Activated CD4-positive, alpha-beta T cell treated with anti-CD3 and anti-CD28 coated beads for 1 hour (primary cell): ENCODE results near the gene MRPS25.

ENCODE experiments used
- DNase-seq: peaks from one replicate; pipeline ENCODE4 v3.0.0-alpha.2; 2020

MRPS25 gene

DNA sequence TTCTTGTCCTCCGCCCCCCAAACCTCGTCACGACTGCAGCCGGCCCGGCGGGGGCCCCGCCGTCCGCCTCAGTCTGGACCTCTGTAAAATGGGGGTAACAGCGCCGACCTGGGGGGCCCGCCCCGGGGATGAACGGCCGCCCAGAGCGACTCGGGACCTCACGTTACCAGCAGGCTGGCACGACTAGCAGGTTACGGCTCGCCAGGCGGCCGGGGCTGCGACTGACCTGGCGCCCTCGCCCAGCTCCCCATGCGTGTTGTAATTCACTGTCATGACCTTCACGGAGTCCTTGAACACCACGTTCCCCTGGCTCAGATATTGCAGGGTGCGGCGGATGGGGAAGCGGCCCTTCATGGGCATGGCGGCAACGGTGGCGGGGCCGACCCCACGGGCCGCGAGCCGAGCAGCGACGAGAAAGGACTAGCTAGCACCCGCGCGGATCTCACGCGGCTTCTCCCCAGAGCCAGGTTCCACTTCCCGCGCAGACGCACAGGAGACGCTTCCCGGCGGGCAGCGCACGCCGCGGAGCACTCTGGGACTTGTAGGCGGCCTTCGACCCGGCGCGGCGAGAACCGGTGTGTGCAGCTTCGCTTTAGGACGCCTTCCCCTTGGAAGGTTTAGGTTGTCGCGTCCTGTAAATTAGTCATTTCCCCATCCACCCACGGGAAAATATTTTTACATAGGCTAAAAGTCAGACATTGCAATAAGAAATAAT, at the start of gene MRPS25:
Gene MRPS25 (minus strand): TSS at position 481 of the 715 bp plus-strand sequence. CDS start 121 bp downstream, at position 360.
- DNase-seq: peak; percentile 85

DNA sequence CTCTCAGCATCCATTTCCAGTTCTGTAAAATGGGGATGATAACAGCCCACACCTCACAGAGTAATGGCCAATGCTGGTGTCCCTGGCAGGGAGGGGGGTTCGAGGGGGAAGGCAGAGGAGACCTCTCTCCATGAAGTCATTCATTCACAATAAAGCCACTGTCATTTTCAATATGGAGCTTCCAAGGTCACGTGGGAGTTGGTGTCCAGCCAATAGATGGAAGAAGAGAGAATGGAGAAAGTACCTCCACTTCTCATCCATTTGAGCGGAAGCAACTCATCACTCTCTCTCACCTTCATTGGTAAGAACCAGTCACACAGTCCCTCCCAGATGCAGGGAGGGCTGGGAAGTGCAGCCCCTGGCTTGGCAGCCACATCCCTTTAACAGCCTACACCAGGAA, 48.8 kb upstream of the MRPS25 start:
- no peak for DNase-seq

DNA sequence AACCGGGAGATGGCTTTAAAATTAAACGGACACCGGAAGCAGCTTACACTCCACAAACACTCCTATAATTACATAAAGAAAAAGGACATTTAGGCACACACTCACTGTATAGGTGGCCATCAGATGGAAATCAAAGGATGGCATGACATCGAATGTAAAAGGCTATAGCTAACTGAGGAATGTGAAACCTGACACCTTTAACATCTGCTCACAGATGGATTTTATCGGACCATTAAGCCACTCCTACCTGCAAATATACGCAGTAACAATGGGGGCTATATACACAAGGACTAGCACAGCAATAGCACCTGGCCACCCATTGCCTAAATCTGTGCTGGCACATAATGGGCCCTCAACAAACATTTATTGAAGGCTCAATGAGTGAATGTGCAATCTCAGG, 48.4 kb upstream of the MRPS25 start:
- no peak for DNase-seq

DNA sequence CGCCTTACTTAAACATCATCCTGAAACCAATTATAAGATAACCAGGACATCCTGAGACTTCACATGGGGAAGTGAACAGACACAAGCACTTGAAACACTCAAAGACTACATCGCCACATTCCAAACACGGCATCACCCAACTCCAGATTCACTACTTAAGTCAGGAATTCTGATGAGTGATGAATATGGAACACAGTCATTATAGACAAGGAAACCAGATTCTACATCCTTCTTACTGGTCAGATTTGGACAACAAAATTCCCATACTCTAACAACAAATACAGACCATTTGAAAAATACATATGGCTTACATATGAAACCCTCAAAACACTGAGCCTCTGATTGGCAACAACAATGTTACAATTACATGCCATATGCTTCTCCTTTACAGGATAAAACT, 46.9 kb upstream of the MRPS25 start:
- no peak for DNase-seq

DNA sequence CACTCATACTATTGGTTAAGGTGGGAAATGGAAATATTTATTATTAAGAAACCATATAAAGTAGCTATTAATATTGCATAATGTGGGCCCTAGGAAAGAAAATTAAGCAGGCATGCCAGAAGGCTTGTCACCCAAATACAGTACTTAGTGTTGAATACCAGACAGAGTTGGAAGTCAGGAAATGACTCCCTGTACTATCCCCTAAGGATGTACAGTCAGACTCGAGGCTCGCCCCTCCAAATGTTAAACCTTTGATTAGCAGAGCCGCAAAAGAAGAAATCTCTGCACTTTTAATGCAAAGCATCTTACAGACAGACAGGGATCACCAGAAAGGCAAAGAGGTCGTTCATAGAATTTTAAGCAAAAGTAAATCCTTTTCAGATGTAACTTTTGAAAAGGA, 45.1 kb upstream of the MRPS25 start:
- DNase-seq: no peak

DNA sequence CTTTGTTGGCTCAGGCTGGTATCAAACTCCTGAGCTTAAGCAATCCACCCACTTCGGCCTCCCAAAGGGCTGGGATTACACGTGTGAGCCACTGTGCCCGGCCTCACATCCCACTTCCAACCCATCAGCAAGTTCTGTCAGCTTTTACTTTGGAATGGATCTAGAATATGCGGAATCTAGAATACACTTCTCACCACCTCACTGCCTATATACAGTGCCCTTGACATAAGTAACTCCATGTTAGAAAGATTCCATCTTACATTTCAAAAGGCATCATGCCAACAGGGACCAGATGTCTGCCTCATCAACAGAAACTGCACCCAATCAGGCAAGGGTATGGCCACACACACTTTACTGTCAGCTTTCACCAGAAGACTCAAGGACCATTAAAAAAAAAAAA, 43.8 kb upstream of the MRPS25 start:
- no peak for DNase-seq

DNA sequence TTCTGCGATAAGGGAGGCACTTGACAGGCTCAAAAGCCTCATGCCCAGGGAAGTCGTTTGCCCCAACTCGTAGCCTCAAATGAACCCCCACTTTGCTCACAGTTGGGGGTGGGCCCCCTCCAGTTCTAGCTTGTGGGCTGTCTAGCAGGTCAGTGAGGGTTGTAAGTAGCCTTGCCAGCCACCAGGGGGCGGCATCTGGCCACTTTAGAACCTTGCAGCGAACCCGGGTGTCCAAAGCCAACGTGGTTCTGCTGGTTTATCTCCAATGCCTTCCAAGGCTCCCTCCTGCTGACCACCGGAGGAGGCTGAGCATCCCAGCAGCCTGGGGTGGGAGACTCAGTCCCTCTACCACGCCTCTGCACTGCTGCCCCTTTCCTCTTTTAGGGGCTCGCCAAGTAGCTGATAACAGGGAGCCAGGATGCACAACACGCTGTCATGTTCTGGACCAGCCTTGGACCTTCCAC, 43.0 kb upstream of the MRPS25 start:
- peak; percentile 53 for DNase-seq

DNA sequence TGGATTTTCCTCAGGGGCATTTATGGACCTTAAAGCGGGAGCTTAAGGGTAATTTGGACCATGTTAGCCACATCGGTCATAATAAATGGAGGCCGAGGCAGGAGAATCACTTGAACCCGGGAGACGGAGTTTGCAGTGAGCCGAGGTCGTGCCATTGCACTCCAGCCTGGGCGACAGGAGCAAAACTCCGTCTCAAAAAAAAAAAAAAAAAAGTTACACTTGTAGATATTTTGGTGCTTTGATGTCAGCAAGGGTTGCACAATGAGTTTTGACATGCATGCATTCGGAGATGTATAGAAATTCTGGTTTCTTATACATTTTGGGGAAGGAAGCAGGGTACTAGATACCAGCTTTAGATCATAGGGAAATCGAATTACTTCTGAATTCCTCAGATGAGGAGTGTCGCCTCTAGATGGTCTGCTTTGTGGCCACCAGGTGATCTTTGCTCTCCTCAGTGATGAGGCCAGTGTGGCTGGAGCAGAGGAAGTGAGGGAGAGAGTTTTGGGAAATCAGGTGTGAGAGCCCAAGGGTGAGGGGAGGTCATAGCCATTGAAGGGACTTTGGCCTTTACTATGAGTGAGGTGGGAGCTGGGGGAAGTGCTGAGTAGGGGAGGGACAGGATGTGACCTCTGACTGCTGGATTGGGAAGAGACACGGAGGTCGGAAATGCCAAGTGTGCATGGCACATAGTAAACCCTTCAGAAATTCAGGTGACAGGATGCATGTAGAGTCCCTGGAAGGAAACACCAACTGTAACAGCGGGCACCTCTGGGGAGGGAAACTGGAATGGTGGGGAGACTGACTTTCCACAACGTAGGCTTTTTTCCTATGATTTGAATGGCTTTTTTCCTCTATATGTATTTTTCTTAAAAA, 42.2 kb upstream of the MRPS25 start:
- no peak for DNase-seq

DNA sequence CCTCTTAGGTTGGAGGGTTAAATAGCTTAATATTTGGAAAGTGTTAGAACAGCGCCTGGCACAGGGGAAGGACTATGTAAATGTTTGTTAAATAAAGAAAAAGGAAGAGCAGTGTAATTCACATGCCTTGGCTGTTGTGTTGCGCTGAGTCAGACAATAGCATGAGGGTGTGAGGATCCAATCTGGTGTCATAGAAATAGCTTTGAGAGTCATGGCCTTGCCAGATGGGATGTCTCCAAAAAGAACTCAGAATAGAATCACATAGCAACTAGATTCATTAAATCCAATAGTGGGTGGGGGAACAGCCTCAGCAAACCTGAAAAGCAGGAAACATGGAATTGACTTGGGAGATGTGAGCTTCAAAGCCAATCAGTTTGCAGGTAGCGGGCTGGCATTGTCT, 37.7 kb upstream of the MRPS25 start:
- DNase-seq: no peak

DNA sequence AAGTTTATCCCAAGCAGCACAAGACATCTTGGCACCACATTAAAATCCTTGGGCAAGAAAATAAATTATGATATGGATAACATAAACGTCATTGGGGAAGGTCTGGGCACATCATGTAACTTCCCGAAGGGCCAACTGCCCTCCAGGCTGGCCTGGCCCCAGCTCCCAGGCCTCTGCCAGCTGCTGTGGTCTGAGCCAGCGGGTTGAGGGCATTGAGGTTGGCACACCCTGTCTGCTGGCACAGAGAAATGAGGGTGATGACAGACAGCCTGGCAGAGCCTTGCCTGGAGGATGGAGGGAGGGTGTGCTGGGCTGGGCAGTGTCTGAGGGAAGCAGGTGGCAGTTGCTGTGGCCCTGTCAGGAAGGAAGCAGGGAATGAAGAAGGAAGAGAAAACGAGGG, 37.1 kb upstream of the MRPS25 start:
- DNase-seq: no peak

DNA sequence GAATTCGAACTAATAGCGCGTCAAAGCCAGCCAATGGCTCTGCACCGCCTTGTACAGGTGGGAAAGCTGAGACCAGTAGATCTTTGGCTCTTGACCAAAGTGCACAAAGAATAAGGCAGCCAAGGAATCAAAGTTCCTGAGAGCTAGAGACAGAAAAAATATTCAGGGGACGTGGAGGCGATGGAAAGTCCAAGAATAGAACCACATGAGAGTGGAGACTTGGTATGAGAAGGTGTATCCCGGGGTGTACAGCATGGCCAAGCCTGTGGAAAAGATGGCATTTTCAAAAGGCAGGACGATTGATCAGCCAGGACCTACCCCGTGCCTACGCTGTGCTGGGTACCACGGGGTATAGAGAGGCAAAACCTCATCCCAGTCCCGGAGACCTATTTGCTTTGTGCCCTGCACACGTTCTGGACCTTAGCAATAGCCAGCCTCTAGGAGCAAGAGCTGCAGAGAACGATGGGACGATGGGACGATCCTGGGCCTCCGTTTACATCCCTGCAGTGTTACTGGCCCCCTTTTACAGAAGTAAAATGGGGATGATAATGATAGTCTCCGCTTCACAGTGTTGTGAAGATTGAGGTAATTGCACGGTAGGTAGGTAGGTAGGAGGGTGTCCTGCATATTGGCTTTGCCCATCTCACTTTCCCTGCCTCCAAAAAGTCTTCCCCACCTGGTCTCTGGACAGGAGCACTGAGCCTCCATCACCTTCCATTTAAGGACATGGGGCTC, 34.4 kb upstream of the MRPS25 start:
- DNase-seq: no peak

DNA sequence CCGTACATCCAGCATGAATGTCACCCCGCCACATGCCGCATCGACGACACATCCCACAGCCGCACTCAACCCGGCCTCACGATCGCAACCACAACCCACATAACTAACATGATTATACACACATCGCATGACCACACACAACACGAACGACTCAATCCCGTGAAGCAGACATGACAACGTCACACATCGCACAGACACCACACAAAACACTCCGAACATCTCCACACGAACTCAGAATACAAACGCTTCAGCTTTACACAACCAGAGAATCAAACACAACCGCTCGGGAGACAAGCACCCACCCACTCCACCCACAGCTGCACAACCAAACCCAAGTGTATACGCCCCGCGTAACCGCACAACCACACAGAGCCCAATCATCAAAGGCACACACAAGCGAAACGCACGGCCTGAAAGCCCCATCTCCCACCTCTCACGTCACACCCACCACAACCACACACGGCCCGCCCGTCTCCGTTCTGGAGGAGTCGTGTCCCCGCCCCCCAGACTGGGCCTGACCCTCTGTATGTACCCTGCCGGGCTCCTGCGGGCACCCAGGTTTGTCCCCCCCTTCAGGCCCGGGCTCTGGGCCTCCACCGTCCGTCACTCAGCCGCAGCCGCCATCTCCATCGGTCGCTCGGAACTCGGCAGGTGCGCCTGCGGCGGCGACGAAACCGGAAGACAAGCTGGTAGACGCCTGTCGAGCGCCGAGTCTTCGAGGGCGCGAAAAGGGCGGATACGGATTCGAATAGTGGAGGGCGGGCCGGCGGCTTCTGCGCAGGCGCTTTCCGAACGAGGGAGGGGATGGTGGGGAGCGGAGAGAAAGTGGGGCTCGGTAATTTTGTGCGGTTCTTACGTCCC, 33.6 kb upstream of the MRPS25 start, which contains the start of gene RBSN:
Gene RBSN (minus strand): TSS at position 646 of the 861 bp plus-strand sequence. CDS start 3,028 bp downstream, outside the sequence.
- DNase-seq: peak; percentile 92

DNA sequence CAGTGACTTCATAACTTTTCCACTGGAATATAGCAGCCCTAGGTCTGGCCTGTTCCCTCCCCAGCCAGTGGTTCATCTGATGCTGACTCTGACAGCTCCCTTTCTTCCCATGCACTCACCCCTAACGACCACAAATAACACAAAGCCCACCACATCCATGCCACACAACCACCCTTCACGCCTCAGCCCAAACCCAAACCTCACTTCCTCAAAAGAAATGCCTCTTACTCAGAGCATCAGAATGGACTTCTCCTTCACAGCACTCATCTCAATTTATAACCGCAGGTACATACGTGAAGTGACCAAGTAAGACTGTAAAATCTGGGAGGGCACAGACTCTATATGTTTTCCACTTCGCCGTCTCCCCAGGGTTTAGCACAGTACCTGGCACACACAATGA, 32.8 kb upstream of the MRPS25 start:
- no peak for DNase-seq

DNA sequence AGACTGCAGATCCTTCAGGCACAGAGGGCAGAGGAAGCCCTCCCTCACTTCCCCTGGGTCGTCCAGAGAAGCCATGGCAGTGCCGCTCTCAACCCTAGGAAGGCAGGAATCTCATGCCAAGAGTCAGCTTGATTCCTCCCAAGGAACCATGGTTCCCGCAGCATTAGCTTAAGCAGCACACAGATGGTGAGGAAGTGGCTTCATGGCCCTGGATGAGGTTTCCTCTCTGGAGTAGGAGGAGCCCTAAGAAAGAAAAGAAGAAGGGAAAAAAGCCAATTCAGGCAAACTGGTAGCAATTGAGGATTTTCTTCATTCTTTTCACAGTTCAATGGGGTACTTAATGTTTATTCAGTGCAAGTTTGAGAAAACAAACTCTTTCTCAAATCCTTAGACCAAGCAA, 30.9 kb upstream of the MRPS25 start:
- DNase-seq: no peak

DNA sequence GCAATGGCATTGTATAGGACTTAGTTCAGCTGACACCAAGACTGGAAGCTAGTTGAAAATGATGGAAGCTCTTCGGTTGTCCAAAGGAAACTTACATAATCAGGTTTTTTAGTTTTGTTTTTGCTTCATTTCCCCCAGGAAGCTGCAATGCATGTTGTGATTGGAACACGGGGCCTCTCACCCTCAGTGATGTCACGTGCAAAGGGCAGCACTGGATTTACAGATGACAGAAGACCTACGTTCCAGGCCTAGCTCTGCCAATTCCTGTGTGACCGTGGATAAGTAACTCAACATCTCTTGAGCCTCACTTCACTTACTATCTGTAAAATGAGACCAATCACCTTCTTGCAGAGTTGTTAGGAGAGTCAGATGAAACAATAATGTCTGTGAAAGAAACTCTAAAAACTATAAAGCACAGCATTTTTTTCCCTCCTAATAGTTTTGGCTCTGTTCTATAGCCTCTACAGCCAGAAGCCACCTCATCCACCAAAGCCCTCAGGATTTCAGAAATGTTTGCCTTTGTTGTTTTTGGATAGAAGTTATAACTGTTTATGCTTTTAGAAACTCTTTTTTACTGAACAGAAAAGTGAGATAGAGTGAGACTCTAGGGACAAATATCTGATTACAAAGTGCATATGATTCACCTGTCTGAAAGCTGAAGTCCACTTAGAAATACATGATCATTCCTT, 29.2 kb upstream of the MRPS25 start:
- DNase-seq: no peak

DNA sequence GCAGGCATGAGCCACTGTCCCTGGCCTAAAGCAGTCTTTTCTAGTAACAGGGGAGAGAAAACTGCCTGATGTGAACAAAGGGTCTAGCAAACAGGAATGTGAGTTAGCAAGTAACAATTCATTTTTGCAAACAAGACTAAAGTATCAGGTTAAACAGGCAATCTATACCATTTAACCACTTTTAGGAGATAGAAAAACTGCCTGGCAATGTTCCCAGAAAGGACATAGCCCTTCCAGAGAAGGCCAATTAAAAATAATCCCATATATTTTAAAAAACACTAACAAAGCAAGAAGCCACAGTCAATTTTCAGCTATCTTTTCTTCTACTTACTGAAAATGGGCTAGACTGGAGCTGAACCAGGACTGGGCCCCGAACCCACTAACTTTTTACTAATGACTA, 27.6 kb upstream of the MRPS25 start:
- no peak for DNase-seq

DNA sequence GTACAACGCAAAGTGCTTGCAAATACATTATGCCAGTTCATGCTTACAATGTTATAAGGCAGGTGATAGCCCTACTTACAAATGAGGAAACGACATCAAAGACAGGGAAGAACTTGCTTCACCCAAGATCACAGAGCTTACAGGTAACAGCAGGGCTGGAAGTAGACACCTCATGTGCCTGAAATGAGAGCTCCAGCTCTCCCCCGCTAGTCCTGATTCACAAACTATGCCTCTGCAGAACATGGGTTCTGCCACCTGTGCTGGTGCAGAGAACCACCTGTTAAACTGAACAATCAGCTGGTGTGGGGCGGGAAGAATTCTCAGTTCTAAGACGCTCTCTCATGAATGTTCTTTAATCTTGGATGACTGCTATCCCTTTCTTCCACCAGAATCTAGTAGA, 26.5 kb upstream of the MRPS25 start:
- no peak for DNase-seq

DNA sequence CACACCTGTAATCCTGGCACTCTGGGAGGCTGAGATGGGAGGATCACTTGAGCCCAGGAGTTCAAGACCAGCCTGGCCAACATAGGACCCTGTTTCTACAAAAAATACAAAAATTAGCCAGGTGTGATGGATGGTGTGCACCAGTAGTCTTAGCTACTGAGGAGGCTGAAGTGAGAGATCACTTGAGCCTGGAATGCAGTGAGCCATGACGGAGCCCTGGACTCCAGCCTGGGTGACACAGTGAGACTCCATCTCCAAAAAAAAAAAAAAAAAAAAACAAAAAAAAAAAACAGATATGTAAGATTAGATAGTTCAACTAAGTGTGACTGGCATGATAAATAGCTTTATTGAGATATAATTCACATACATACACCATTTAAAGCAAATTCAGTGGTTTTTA, 24.1 kb upstream of the MRPS25 start:
- DNase-seq: no peak

DNA sequence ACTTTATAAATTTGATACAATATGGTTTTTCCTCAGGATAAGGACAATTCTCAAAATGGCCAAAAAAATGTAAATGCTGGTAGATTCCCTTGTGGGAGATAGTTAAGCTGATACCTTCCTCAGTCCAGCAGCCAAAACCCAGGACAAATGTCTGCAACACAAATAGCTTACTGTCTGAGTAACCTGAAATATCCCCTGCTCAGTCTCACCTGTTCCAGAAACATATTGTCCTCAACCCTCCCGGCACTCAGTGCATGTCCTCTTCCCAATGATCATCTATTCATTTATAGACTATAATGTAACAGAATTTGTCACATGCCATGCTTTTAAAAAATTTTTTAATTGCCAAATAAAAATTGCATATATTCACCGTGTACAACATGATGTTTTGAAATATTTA, 21.6 kb upstream of the MRPS25 start:
- DNase-seq: no peak

DNA sequence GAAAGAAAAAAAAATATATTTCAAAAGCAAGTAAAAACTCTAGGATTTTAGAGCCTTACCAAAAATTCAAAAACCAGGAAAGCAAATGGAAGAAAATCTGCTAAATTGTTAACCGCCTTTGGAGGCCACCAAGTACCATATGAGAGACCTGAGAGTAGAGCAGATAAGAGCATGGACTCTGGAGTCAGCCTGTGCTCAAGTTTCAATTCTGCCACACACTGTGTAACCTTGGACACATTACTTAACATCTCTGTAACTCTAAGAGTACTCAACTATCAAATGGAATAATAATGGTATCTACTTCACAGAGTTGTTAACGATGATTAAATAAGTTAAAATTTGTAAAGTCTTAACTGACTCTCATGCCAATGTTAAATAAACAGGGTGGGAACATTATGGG, 21.1 kb upstream of the MRPS25 start:
- DNase-seq: no peak

DNA sequence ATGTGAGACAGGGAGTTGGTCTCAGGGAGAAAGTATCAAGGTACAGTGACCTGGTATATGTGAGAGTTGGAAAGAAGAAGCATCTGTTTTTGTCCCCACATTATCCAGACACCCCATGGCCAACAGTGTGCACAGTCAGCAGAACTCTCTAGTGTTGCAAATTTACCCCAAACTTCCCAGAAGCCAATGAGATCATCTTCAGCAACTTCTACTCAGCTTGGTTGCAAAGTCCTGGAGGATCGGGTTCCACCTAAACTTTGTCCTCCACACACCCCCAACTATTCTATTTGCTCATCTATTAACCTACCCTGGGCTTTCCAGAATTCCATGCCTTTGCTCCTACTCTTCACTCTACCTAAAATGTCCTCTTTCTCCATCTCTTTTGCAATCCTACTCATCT, 18.1 kb upstream of the MRPS25 start:
- DNase-seq: no peak
